Neural crest cell (in vitro differentiated cells): ENCODE data around the gene VPS4B. TPM values are rescaled to one million over a fixed set of nuclear protein-coding genes. Genes with fewer than 3 reads are reported as not detected.
"Not testable (repeated sequence)": the region's sequence is repeated elsewhere in the genome, so short reads cannot be mapped to it uniquely, and the experiment has no call there.

Experiments used
- DNase-seq: peaks from one replicate; pipeline ENCODE4 v3.0.0; 2021; ENCODE audit warnings: low read depth, mixed read lengths, low spot score
- H3K27ac Mint-ChIP-seq: one replicate; pipeline ENCODE4 v1.8.0; 2021; ENCODE audit warnings: mild to moderate bottlenecking, mixed read lengths; ENCODE audit not compliant: unreplicated experiment
- H3K27me3 Mint-ChIP-seq: 2 replicates; pipeline ENCODE4 v1.8.0; 2021; ENCODE audit warnings: low read depth, mild to moderate bottlenecking, mixed read lengths
- H3K36me3 Mint-ChIP-seq: 2 replicates; pipeline ENCODE4 v1.8.0; 2021; ENCODE audit warnings: low read depth, mild to moderate bottlenecking, mixed read lengths
- H3K4me1 Mint-ChIP-seq: 2 replicates; pipeline ENCODE4 v1.8.0; 2021; ENCODE audit warnings: mixed read lengths
- H3K4me3 Mint-ChIP-seq: one replicate; pipeline ENCODE4 v1.8.0; 2021; ENCODE audit warnings: mild to moderate bottlenecking, mixed read lengths
- H3K9me3 Mint-ChIP-seq: 2 replicates; pipeline ENCODE4 v1.8.0; 2021; ENCODE audit warnings: mixed read lengths
- total RNA-seq: library from RNA; stranded (reverse); gene quantifications from 2 replicates; pipeline ENCODE4 v1.2.1, GENCODE V29; 2021
- TF ChIP-seq, protein P1 (sequence below): fragments of 200-600 bp; sonication (generic); conservative IDR thresholded peaks from 2 replicates; pipeline ENCODE4 v1.5.0; 2021; ENCODE audit warnings: antibody characterized with exemption, mild to moderate bottlenecking

The VPS4B gene
- total RNA-seq, 1 donor from 2014 or later, result 34.2 TPM

DNA sequence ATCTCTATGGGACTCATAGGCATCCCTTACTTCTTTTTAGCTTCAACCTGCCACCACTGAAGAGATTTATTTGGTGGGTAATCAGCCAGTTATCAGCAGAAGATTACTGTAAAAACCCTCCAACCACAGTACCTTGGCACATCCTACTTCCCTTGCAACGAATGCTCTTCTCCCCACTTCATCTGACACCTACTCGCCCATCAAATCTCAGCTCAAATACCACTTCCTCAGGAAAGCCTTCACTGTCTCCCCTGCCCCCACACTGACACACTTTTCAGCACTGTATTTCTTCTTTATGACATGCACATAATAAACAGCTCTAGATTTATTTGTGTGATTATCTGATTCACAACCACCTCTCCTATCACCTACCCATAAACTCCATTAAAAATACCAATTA lies 58.3 kb downstream of the VPS4B start:
- TF ChIP-seq, protein P1, sequence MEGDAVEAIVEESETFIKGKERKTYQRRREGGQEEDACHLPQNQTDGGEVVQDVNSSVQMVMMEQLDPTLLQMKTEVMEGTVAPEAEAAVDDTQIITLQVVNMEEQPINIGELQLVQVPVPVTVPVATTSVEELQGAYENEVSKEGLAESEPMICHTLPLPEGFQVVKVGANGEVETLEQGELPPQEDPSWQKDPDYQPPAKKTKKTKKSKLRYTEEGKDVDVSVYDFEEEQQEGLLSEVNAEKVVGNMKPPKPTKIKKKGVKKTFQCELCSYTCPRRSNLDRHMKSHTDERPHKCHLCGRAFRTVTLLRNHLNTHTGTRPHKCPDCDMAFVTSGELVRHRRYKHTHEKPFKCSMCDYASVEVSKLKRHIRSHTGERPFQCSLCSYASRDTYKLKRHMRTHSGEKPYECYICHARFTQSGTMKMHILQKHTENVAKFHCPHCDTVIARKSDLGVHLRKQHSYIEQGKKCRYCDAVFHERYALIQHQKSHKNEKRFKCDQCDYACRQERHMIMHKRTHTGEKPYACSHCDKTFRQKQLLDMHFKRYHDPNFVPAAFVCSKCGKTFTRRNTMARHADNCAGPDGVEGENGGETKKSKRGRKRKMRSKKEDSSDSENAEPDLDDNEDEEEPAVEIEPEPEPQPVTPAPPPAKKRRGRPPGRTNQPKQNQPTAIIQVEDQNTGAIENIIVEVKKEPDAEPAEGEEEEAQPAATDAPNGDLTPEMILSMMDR, result no peak
- Mint-ChIP-seq H3K4me3 (no peak overlapping the region), H3K36me3 (peaks cover 14% of the 10 kb centered on the region), H3K27ac (no peak overlapping the region), H3K27me3 (no peaks in the 10 kb centered on the region), H3K9me3 (peaks cover 3% of the 10 kb centered on the region), H3K4me1 (peaks cover 26% of the 10 kb centered on the region)
- no peak for DNase-seq

DNA sequence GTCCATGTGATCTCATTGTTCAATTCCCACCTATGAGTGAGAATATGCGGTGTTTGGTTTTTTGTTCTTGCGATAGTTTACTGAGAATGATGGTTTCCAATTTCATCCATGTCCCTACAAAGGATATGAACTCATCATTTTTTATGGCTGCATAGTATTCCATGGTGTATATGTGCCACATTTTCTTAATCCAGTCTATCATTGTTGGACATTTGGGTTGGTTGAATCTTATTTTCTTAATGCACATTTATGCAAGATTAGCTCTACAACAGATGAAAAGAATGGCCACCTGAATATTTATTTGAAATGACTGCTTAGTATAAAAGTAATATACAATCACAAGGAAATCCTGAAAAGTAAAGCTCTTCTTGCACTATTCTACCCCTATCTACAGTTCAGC lies 58.9 kb downstream of the VPS4B start:
- not testable (repeated sequence) for H3K27ac Mint-ChIP-seq, H3K27me3 Mint-ChIP-seq, H3K4me3 Mint-ChIP-seq, H3K9me3 Mint-ChIP-seq, DNase-seq
- peaks cover 25% of the 10 kb centered on the region for H3K4me1 Mint-ChIP-seq
- peaks cover 12% of the 10 kb centered on the region for H3K36me3 Mint-ChIP-seq

- H3K9me3 Mint-ChIP-seq, result no peaks in the 10 kb centered on the region
- H3K36me3 Mint-ChIP-seq, result peaks cover 14% of the 10 kb centered on the region
- H3K4me1 Mint-ChIP-seq, result no peaks in the 10 kb centered on the region
- no peak overlapping the region for H3K27ac Mint-ChIP-seq
- no peak for DNase-seq
- no peaks in the 10 kb centered on the region for H3K27me3 Mint-ChIP-seq
- TF ChIP-seq, protein P1, result no peak
- no peak overlapping the region for H3K4me3 Mint-ChIP-seq
Measured at GRCh38 chr18:63356272-63356896, 65.9 kb downstream of the VPS4B start.

DNA sequence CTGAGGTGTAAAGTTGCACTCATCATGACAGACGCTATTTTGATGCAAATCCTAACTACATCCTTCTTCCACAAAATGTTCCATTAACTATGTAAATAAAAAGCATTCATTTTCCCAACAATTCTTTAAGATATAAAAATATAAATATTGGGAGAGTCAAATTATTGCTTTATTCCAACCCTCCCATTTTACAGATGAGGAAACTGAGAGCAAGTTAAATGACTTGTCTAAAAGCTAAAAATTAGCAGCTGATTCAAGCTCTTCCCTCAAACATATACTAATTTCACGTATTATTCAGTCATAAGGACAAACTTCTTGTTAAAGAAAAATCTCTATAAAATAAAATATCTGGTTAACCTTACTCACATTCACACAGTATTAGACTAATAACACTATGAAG lies 72.0 kb downstream of the VPS4B start:
- Mint-ChIP-seq H3K4me1 (no peaks in the 10 kb centered on the region), H3K9me3 (no peaks in the 10 kb centered on the region), H3K36me3 (peaks cover 14% of the 10 kb centered on the region), H3K27me3 (no peaks in the 10 kb centered on the region), H3K4me3 (no peak overlapping the region), H3K27ac (no peak overlapping the region)
- no peak for DNase-seq
- TF ChIP-seq, protein P1, result no peak

GRCh38 chr18:63348508-63349136 lies 73.7 kb downstream of the VPS4B start:
- H3K36me3 Mint-ChIP-seq, result peaks cover 16% of the 10 kb centered on the region
- no peak overlapping the region for H3K4me3 Mint-ChIP-seq
- TF ChIP-seq, protein P1, result no peak
- H3K4me1 Mint-ChIP-seq, result no peaks in the 10 kb centered on the region
- H3K9me3 Mint-ChIP-seq, result no peaks in the 10 kb centered on the region
- no peak for DNase-seq
- no peak overlapping the region for H3K27ac Mint-ChIP-seq
- H3K27me3 Mint-ChIP-seq, result no peaks in the 10 kb centered on the region

GRCh38 chr18:63346480-63347183 lies 75.6 kb downstream of the VPS4B start:
- Mint-ChIP-seq H3K4me1 (no peaks in the 10 kb centered on the region), H3K36me3 (peaks cover 13% of the 10 kb centered on the region), H3K4me3 (no peak overlapping the region), H3K27ac (no peak overlapping the region), H3K27me3 (no peaks in the 10 kb centered on the region), H3K9me3 (no peaks in the 10 kb centered on the region)
- DNase-seq, result no peak
- TF ChIP-seq, protein P1, result no peak
